ENCODE results near the gene TMEM53.

DNA sequence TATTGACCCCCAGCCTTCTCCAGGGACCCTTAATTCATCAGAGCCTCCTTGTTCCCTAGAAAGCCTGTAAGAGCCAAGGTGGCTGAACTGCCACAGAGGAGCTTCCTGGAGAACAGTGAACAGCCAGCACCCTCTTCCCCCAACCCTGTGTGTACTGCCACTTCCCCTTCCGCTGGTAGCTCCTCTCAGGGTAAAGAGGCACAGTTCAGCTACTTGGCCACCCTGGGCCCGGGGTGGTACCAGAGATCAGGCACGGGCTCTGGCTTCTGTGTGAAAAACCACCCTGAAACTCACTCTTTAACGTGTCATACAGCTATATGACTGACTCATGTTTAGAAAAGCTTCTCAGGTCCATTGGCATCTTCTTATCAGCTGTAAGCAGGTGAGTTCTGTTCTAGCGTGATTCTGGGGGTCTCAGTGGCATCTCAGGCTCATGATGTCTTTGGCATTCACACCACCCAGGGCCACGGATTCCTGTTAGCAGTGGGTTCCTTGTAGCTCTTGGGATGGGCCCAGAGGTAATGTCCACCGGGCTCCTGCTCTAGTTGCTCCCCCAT lies 22.6 kb upstream of the TMEM53 start:
- TF ChIP-seq, protein P1, sequence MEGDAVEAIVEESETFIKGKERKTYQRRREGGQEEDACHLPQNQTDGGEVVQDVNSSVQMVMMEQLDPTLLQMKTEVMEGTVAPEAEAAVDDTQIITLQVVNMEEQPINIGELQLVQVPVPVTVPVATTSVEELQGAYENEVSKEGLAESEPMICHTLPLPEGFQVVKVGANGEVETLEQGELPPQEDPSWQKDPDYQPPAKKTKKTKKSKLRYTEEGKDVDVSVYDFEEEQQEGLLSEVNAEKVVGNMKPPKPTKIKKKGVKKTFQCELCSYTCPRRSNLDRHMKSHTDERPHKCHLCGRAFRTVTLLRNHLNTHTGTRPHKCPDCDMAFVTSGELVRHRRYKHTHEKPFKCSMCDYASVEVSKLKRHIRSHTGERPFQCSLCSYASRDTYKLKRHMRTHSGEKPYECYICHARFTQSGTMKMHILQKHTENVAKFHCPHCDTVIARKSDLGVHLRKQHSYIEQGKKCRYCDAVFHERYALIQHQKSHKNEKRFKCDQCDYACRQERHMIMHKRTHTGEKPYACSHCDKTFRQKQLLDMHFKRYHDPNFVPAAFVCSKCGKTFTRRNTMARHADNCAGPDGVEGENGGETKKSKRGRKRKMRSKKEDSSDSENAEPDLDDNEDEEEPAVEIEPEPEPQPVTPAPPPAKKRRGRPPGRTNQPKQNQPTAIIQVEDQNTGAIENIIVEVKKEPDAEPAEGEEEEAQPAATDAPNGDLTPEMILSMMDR (IDR thresholded peaks at IDR 0.05) = no peak
- TF ChIP-seq POLR2A (IDR thresholded peaks at IDR 0.05) = no peak

Data from heart left ventricle (tissue), 13 donors.